Measurements from ENCODE around the gene ANKS1A. TPM values are rescaled to one million over a fixed set of nuclear protein-coding genes. Genes with fewer than 3 reads are reported as not detected.

Gene ANKS1A
- total RNA-seq, 1 experiment from 2014 or later, result 21.7 TPM

DNA sequence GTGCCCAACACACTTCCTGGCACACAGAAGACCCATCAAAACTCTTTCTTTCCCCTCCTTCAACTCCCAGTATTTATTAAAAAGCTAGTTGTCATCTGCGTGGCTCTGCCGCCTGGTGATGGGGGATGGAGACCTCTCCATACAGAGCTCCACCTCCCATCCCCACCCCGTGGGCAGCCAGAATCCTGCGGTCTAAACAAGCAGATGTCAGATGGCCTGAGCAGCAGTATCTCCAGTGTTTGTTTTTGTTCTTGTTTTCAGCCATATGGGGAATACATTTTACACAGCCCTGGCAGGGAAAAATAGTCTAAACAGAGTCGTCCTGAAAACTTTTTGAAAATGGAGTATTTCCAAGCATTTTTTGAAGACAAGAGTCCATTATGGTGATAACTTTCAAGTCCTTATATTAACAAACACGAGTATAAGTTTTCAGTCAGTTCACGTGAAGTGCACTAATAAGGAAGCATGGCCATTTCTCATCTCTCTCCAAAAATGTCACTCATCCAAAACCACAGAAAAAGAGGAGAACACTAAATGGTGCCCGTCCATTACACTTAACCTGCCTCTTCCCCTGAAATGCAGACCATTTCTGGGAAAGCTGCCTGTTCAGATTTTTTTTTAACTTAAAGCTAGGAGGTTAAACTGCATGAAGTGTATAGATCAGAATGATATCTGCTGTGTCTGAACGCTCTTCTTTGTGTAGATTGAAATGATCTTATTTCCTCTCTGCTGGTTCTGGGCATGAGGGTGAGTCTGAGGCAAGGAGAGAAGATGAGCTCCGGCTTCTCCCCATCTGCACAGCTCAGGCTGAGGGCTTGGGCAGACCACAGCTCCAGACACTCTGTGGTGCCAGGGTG lies 161.1 kb downstream of the ANKS1A start:
- Histone ChIP-seq H3K27me3 (replicated peaks; ENCODE audit: insufficient read depth, low read depth, low read length, poor library complexity) (no peaks in the 10 kb centered on the region), H3K4me1 (ENCODE audit: insufficient read depth, low read length, poor library complexity, severe bottlenecking) (peaks cover 39% of the 10 kb centered on the region), H3K27ac (ENCODE audit: low read depth, low read length, poor library complexity, severe bottlenecking) (no peak overlapping the region), H3K36me3 (ENCODE audit: insufficient read depth, low read length, poor library complexity, severe bottlenecking) (no peaks in the 10 kb centered on the region), H3K9me3 (ENCODE audit: low read depth, low read length, poor library complexity, severe bottlenecking) (no peaks in the 10 kb centered on the region), H3K4me3 (ENCODE audit: low read depth, low read length, poor library complexity, severe bottlenecking) (no peak overlapping the region)
- TF ChIP-seq, protein P1, sequence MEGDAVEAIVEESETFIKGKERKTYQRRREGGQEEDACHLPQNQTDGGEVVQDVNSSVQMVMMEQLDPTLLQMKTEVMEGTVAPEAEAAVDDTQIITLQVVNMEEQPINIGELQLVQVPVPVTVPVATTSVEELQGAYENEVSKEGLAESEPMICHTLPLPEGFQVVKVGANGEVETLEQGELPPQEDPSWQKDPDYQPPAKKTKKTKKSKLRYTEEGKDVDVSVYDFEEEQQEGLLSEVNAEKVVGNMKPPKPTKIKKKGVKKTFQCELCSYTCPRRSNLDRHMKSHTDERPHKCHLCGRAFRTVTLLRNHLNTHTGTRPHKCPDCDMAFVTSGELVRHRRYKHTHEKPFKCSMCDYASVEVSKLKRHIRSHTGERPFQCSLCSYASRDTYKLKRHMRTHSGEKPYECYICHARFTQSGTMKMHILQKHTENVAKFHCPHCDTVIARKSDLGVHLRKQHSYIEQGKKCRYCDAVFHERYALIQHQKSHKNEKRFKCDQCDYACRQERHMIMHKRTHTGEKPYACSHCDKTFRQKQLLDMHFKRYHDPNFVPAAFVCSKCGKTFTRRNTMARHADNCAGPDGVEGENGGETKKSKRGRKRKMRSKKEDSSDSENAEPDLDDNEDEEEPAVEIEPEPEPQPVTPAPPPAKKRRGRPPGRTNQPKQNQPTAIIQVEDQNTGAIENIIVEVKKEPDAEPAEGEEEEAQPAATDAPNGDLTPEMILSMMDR (conservative IDR thresholded peaks at IDR 0.05; ENCODE audit: low read depth, low read length), result no peak
- no peak for TF ChIP-seq EZH2 (IDR thresholded peaks at IDR 0.05; ENCODE audit: borderline replicate concordance, low read depth, low read length, poor library complexity, severe bottlenecking)
- ChIA-PET POLR2A (ENCODE audit: low non-redundant PET) (no interaction called here), CTCF (no interaction called here)
- no peak for DNase-seq (ENCODE audit: low spot score)
- no TSS peak for BruUV-seq (replicated peaks)
- intact Hi-C loops (cut with micrococcal nuclease; ENCODE audit: unreplicated experiment), result no loop called here

DNA sequence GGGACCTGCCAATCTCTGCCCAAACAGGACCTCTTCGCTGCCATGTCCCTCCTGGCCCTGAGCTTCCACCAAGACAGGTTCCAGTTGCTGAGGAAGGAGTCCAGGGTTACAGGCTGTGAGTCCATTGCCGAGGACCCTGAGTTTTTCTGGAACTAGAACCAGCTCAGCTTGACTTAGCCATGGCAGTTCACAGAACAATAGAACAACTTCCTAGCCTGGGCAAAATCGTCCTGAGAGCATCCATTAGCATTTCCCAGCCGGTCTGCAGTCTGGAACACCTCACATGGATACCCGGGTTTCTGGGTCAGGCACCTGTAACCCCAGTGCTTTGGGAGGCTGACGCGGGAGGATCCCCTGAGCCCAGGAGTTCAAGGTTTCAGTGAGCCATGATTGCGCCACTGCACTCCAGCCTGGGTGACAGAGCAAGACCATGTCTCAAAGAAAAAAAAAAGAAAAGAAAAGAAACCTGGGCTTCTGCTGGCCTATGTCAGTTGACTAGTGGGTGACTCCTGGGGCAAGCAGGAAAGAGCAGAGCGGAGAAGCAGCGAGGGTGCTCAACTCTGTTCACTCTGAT lies 161.8 kb downstream of the ANKS1A start:
- H3K4me1 ChIP-seq (ENCODE audit: insufficient read depth, low read length, poor library complexity, severe bottlenecking), result peaks cover 32% of the 10 kb centered on the region
- ChIA-PET CTCF (no interaction called here), POLR2A (ENCODE audit: low non-redundant PET) (no interaction called here)
- H3K4me3 ChIP-seq (ENCODE audit: low read depth, low read length, poor library complexity, severe bottlenecking), result no peak overlapping the region
- intact Hi-C loops (cut with micrococcal nuclease; ENCODE audit: unreplicated experiment), result no loop called here
- H3K36me3 ChIP-seq (ENCODE audit: insufficient read depth, low read length, poor library complexity, severe bottlenecking), result no peaks in the 10 kb centered on the region
- DNase-seq (ENCODE audit: low spot score), result no peak
- no peak overlapping the region for H3K27ac ChIP-seq (ENCODE audit: low read depth, low read length, poor library complexity, severe bottlenecking)
- TF ChIP-seq, protein P1 (conservative IDR thresholded peaks at IDR 0.05; ENCODE audit: low read depth, low read length), result no peak
- no peak for TF ChIP-seq EZH2 (IDR thresholded peaks at IDR 0.05; ENCODE audit: borderline replicate concordance, low read depth, low read length, poor library complexity, severe bottlenecking)
- H3K27me3 ChIP-seq (replicated peaks; ENCODE audit: insufficient read depth, low read depth, low read length, poor library complexity), result no peaks in the 10 kb centered on the region
- no TSS peak for BruUV-seq (replicated peaks)
- H3K9me3 ChIP-seq (ENCODE audit: low read depth, low read length, poor library complexity, severe bottlenecking), result no peaks in the 10 kb centered on the region

DNA sequence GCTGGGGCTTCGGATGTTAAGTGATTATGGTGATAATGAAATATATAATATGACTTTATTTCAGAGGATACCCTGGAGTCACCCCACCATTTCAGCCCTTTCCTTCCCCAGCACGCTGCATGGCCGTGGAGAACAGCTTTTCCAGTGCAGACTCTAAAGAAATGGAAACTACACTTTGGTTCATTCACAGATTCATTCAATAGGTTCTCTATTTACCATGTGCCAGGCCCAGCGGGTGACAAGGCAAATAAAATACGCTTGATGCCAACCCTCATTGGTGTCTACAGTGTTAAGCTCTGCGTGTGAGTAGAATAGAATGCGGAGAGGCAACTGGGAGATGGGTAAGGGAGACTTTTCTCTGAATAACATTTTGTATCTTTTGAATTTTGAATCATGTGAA lies 162.3 kb downstream of the ANKS1A start:
- ChIA-PET POLR2A (ENCODE audit: low non-redundant PET) (no interaction called here), CTCF (no interaction called here)
- Histone ChIP-seq H3K4me3 (ENCODE audit: low read depth, low read length, poor library complexity, severe bottlenecking) (no peak overlapping the region), H3K4me1 (ENCODE audit: insufficient read depth, low read length, poor library complexity, severe bottlenecking) (peaks cover 26% of the 10 kb centered on the region), H3K36me3 (ENCODE audit: insufficient read depth, low read length, poor library complexity, severe bottlenecking) (no peaks in the 10 kb centered on the region), H3K27ac (ENCODE audit: low read depth, low read length, poor library complexity, severe bottlenecking) (no peak overlapping the region), H3K27me3 (replicated peaks; ENCODE audit: insufficient read depth, low read depth, low read length, poor library complexity) (no peaks in the 10 kb centered on the region), H3K9me3 (ENCODE audit: low read depth, low read length, poor library complexity, severe bottlenecking) (no peaks in the 10 kb centered on the region)
- no TSS peak for BruUV-seq (replicated peaks)
- intact Hi-C loops (cut with micrococcal nuclease; ENCODE audit: unreplicated experiment), result no loop called here
- TF ChIP-seq, protein P1 (conservative IDR thresholded peaks at IDR 0.05; ENCODE audit: low read depth, low read length), result no peak
- no peak for TF ChIP-seq EZH2 (IDR thresholded peaks at IDR 0.05; ENCODE audit: borderline replicate concordance, low read depth, low read length, poor library complexity, severe bottlenecking)
- no peak for DNase-seq (ENCODE audit: low spot score)
